ENCODE data around the gene C3orf18. TPM values are rescaled to one million over a fixed set of nuclear protein-coding genes. Genes with fewer than 3 reads are reported as not detected.

C3orf18 gene
- total and polyA plus RNA-seq, 7 donors = 1.8 to 28.0 (median 13.3) TPM

DNA sequence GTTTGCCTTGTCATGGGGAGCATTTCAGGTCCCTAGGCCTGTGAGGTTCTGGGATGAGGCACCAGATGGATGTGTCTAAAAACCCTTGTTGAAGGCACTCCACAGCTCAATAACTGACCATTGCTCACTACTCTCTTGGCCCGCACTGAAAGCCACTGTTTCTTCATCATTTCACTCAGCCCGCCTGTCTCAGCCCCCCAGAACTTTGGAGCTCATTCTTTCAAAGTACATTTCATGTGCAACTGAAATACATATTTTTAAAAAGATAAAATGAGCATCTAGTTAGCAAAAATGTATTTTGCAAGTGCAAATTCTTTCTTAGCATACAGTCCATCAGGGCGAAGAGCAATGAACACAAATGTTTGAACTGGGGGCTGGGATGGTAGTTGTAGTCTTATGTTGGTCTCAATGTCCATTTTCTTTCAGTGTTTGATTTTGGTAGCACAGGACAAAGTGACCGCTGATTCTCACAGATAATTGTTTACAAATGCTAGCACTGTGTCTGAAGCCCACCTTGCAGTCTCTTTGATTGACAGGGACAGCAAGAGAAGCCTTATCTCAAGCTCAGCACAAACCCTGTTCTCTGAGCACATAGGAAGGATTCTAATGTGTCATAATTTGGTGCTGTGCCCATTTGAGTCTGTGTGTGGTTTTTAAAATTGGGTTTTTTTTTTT, 21.3 kb upstream of the C3orf18 start:
- Histone ChIP-seq H3K27ac (no peak overlapping the region), H3K36me3 (no peaks in the 10 kb centered on the region), H3K4me3 (no peak overlapping the region), H3K27me3 (no peaks in the 10 kb centered on the region), H3K4me1 (peaks cover 0 to 12% (median 6%) of the 10 kb centered on the region in 4 donors), H3K9me3 (no peaks in the 10 kb centered on the region)
- TF ChIP-seq, protein P1, sequence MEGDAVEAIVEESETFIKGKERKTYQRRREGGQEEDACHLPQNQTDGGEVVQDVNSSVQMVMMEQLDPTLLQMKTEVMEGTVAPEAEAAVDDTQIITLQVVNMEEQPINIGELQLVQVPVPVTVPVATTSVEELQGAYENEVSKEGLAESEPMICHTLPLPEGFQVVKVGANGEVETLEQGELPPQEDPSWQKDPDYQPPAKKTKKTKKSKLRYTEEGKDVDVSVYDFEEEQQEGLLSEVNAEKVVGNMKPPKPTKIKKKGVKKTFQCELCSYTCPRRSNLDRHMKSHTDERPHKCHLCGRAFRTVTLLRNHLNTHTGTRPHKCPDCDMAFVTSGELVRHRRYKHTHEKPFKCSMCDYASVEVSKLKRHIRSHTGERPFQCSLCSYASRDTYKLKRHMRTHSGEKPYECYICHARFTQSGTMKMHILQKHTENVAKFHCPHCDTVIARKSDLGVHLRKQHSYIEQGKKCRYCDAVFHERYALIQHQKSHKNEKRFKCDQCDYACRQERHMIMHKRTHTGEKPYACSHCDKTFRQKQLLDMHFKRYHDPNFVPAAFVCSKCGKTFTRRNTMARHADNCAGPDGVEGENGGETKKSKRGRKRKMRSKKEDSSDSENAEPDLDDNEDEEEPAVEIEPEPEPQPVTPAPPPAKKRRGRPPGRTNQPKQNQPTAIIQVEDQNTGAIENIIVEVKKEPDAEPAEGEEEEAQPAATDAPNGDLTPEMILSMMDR (IDR thresholded peaks at IDR 0.05) = no peak
- no peak for TF ChIP-seq POLR2A (IDR thresholded peaks at IDR 0.05)
- DNase-seq = no peak
- WGBS, 2 donors = 81 to 88% methylated on average over 4 of the region's 4 CpGs
- intact Hi-C loops (cut with DNase I) = no loop called here

DNA sequence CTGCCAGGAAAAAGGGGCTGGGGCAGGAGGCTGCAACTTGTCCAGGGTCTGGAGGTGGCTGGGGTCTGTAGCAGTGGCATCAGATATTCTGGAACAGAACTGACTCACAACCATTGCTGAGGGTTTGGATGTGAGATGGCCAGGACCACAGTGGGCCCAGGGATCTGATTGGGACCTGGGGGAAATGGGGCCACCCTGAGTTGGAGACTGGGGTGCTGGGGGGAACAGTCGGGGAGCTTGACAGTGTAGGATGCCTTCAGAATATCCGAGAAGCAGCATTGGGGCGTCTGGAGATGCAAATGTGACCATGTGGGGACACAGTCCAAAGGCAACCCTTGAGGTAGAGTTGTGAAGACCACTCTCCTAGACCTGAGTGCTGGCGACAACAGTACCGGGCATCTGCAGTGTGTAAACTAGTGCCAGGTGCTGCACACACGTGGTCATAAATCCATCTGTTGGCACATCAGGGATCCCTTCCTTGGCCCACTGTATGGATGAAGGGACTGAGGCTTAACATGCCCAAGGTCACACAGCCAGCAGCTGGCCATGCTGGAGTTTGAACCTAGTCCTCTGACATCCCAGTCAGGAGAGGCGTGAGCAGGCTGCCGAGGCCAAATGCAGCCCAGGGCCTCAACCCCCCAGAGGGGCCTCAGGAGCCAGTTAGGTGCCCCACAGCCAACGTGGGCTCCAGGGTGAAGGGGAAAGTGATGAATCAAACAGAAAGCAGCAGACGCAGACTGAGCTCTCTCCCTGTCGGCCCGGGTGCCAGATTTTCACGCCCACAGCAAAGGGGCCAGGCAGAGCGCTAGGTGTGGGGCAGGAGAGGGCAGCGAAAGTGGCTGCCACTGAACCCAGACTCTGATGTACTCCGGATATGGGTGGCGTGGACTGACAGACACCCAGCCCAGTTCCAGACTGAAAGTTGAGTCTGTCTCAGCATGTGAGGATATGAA, 20.5 kb upstream of the C3orf18 start:
- no peak for DNase-seq
- Histone ChIP-seq H3K36me3 (peaks cover 0 to 4% (median 0%) of the 10 kb centered on the region in 4 donors), H3K9me3 (no peaks in the 10 kb centered on the region), H3K27ac (no peak overlapping the region), H3K27me3 (no peaks in the 10 kb centered on the region), H3K4me1 (peaks cover 0 to 12% (median 6%) of the 10 kb centered on the region in 4 donors), H3K4me3 (no peak overlapping the region)
- 54 to 57% methylated on average over 17 of the region's 17 CpGs for WGBS, 2 donors
- TF ChIP-seq POLR2A (IDR thresholded peaks at IDR 0.05) (no peak), POLR2AphosphoS5 (IDR thresholded peaks at IDR 0.05) (no peak), EP300 (IDR thresholded peaks at IDR 0.05) (no peak)
- TF ChIP-seq, protein P1 (IDR thresholded peaks at IDR 0.05) = no peak
- intact Hi-C loops (cut with DNase I) = no loop called here

DNA sequence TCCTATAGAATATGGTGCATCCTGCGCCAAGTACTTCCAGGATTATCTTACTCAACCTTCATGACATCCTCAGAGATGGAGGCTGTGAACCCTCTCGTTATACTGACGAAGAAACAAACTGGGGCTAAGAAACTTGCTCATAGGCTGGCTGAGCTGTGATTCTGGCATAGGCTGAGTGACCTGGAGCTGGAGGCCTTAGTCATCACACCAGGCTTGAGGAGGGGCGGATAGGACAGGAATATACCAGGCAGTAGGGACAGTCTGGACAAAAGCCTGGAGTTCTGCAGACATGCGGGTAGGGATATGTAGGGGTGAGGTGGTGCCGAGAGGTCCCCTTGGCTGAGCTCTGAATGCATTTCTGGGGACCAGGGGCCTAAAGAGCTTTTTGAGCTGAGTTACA, 19.8 kb upstream of the C3orf18 start:
- H3K4me3 ChIP-seq = no peak overlapping the region

DNA sequence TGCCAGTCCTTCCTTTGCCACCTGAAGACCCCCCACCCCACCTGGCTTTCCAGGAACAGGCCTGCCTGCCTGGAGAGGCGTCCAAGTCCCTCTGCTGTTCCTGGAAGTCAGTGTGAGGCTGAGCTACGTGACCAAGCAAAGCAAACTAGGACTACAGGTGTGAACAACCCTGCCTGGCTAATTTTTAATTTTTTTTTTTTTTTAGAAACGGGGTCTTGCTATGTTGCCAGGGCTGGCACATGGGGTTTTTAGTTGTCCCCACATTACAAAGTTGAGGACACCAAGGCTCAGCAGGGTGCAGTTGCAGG, 19.2 kb upstream of the C3orf18 start:
- Histone ChIP-seq H3K4me3 (no peak overlapping the region), H3K4me1 (peaks cover 0 to 5% (median 0%) of the 10 kb centered on the region in 4 donors), H3K36me3 (peaks cover 0 to 13% (median 2%) of the 10 kb centered on the region in 4 donors), H3K27me3 (no peaks in the 10 kb centered on the region), H3K9me3 (no peaks in the 10 kb centered on the region), H3K27ac (no peak overlapping the region)
- DNase-seq = no peak
- no peak for TF ChIP-seq EP300 (IDR thresholded peaks at IDR 0.05)
- no peak for TF ChIP-seq POLR2AphosphoS5 (IDR thresholded peaks at IDR 0.05)
- TF ChIP-seq POLR2A (IDR thresholded peaks at IDR 0.05) = no peak
- TF ChIP-seq, protein P1 (IDR thresholded peaks at IDR 0.05) = no peak
- WGBS, 2 donors = 65 to 76% methylated on average over 3 of the region's 3 CpGs
- intact Hi-C loops (cut with DNase I) = no loop called here

More for the DNA sequence above, 19.8 kb upstream of the C3orf18 start:
- Histone ChIP-seq H3K27ac (no peak overlapping the region), H3K36me3 (peaks cover 0 to 9% (median 0%) of the 10 kb centered on the region in 4 donors), H3K4me1 (peaks cover 0 to 6% (median 2%) of the 10 kb centered on the region in 4 donors), H3K27me3 (no peaks in the 10 kb centered on the region), H3K9me3 (no peaks in the 10 kb centered on the region)
- intact Hi-C loops (cut with DNase I) = no loop called here
- DNase-seq = no peak
- TF ChIP-seq POLR2AphosphoS5 (IDR thresholded peaks at IDR 0.05) (no peak), EP300 (IDR thresholded peaks at IDR 0.05) (no peak), POLR2A (IDR thresholded peaks at IDR 0.05) (no peak)
- TF ChIP-seq, protein P1 (IDR thresholded peaks at IDR 0.05) = no peak
- 94% methylated on average over 6 of the region's 6 CpGs for WGBS, 2 donors

All from sigmoid colon (tissue), 7 donors.